GM12801 (cell line): ENCODE measurements around the gene FOXB2.

Experiments
- CTCF ChIP-seq: IDR thresholded peaks from one replicate; pipeline ENCODE4 v1.5.1; 2011; ENCODE audit warnings: control low read depth; ENCODE audit not compliant: insufficient read length; ENCODE audit errors: extremely low read depth

The FOXB2 gene

GRCh38 chr9:76989501-76989900 is 30.0 kb upstream of the FOXB2 start:
- no peak for TF ChIP-seq CTCF

GRCh38 chr9:76996700-76997099 is 22.8 kb upstream of the FOXB2 start:
- no peak for TF ChIP-seq CTCF

- no peak for TF ChIP-seq CTCF
Measured at GRCh38 chr9:76999261-76999660, 20.2 kb upstream of the FOXB2 start.

GRCh38 chr9:77000330-77000729 is 19.1 kb upstream of the FOXB2 start:
- no peak for TF ChIP-seq CTCF

GRCh38 chr9:77003366-77003765 is 16.1 kb upstream of the FOXB2 start:
- no peak for TF ChIP-seq CTCF

GRCh38 chr9:77005216-77005615 is 14.2 kb upstream of the FOXB2 start:
- TF ChIP-seq CTCF, result no peak

- no peak for TF ChIP-seq CTCF
Measured at GRCh38 chr9:77010527-77010926, 8.9 kb upstream of the FOXB2 start.
